Measurements from ENCODE around the gene DRC3.
"Not testable (repeated sequence)": the region's sequence is repeated elsewhere in the genome, so short reads cannot be mapped to it uniquely, and the experiment has no call there.

The DRC3 gene

DNA sequence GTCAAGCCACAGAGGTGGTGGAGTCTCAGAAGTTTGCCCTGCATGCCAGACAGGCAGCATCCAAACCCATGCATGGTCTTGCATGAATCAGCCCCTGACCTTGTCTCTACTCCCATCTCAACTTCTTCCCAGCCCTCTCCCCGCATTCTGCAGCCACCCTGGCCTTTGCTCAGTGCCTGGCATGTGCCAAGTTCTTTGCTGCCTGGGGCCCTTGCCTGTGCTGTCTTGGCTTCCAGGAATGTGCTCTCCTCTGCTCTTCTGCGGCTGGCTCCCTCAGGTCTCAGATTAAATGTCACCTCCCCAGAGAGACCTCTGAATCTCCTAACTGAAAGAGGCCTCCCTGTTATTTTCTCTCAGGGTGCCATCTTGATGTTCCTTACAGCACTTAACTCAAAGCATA is 17.6 kb downstream of the DRC3 start:
- no peak for DNase-seq (ENCODE audit: low read depth in 2 of 3, low spot score in 1 of 3)

DNA sequence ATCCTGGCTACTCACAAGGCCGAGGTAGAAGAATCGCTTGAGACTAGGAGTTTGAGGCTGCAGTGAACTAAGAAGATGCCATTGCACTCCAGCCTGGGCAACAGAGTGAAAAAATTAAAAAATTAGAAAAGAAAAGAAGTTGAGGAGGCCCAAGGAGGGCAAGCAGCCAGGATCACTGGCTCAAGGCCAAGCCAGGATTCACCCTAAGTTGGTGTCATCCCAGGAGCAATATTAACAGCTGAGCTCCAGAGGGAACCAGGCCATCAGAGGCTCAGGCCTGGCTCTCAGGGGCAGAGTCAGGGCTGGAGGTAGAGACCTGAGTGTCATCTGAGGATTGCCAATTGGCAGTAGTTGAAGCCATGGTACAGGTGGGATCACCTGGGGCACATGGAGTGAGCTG is 20.7 kb downstream of the DRC3 start:
- DNase-seq (ENCODE audit: low read depth in 2 of 3, low spot score in 1 of 3), result no peak

DNA sequence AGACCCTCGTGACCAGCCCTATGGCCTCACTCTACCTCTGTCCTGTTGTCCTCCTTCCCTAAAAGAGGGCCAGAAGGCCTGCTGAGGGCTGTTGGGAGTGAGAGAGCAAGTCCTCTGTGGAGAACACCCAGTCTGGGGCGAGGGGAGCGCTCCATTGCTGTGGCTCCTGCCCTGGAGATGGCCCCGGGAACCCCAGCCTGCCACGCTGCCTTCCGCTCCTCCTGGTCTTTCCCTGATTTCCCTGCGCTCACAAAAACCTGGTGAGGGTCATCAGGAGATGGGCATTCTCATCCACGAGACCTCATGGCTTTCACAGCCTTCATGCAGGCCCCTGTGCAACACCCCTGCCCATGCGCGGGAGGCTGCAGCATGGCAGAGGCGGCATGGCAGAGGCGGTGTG is 21.2 kb downstream of the DRC3 start:
- DNase-seq (ENCODE audit: low read depth in 2 of 3, low spot score in 1 of 3), result no peak

DNA sequence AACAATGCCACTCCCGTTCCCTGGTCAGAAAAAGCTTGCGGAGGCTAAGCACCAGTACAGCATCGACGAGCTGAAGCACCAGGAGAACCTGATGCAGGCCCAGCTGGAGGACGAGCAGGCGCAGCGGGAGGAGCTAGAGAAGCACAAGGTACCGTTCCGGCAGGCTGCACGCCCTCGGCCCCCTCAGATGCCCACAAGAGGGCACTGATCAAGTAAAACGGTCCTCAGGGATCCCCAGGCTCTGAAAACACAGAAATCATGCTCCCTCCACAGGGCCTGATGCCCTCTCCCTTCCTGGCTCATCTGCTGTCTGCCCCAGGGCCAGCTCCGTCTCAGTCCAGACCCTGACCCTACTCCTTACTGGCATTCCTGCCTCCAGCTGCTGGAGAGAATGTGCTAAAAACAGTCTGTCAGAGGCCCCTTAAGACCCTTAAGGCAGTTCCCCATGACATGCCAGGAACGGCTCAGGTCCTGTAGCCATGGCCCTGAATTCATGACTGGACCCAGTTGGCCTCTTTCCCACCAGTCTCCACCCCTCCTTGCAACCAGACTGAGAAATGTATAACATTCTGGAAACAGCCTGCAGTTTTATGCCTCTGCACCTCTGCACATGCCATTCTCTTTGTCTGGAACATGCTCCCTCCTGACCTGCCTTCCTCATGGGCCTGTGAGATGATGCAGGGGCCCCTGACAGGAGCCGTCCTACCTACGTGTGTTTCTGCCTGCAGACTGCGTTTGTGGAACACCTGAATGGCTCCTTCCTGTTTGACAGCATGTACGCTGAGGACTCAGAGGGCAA is 21.8 kb downstream of the DRC3 start:
- DNase-seq (ENCODE audit: low read depth in 2 of 3, low spot score in 1 of 3), result peak in 1 of 3 donors; percentile 6

DNA sequence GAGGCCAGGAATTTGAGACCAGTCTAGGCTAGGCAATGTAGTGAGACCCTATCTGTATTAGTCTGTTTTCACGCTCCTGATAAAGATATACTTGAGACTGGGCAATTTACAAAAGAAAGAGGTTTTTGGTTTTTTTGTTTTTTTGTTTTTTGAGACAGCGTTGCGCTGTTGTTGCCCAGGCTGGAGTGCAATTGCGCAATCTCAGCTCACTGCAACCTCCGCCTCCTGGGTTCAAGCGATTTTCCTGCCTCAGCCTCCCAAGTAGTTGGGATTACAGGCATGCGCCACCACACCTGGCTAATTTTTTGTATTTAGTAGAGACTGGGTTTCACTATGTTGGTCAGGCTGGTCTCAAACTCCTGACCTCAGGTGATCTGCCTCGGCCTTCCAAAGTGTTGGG is 23.2 kb downstream of the DRC3 start:
- DNase-seq (ENCODE audit: low read depth in 2 of 3, low spot score in 1 of 3), result not testable (repeated sequence)

DNA sequence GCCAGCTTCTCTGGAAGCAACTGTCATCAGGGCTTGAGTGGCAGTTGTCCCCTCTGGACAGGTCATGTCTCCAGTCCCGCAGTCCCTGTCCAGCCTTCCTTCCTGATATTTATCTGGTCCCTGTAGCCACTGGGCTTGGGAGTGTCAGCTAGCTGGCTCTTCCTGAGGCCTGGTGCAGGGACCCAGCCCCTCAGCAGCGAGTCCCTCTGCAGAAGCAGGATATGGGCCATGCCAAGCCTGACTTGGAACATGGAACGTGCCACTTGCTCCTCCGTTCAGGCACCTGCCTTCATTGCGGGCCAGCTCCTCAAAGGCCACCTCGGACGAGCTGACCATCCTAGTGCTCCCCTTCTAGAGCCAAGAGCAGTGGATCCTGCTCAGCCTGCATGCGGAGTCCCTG is 26.3 kb downstream of the DRC3 start:
- DNase-seq (ENCODE audit: low read depth in 2 of 3, low spot score in 1 of 3), result no peak

DNA sequence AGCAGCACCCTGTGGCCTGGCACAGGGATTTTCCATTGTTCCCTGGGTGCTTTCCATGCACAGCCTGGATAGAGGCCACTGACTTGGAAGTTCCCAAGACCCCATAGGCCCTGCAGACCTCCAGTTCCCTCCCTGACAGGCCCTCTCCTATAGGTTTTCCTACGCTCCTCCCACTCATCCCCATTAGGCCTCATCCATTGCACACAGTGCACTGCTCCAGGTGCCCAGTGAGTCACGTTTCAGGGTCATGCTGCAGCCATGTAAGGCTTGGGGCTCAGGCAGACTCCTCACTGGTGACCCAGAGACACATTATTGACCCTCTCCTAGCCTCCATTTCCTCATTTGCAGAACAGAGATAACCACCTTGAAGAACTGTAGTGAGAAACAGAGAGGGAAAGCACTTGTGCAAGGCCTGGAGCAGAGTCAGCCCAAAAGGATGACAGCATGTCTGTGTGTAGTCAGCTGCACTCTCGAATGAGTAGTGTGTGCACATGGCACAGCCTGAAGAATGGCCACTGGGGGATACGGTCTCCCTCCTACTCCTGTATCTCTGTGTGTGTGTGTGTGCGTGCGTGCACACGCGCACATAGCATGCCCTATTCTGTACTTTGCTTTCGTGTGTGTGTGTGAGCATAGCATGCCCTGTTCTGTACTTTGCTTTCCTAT is 26.8 kb downstream of the DRC3 start:
- no peak for DNase-seq (ENCODE audit: low read depth in 2 of 3, low spot score in 1 of 3)

DNA sequence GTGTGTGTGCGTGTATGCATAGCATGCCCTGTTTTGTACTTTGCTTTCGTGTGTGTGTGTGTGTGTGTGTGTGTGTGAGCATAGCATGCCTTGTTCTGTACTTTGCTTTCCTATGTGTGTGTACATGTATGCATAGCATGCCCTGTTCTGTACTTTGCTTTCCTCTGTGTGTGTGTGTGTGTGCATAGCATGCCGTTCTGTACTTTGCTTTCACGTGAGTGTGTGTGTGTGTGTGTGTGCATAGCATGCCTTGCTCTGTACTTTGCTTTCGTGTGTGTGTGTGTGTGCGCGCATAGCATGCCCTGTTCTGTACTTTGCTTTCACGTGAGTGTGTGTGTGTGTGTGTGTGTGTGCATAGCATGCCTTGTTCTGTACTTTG is 27.4 kb downstream of the DRC3 start:
- DNase-seq (ENCODE audit: low read depth in 2 of 3, low spot score in 1 of 3), result no peak

DNA sequence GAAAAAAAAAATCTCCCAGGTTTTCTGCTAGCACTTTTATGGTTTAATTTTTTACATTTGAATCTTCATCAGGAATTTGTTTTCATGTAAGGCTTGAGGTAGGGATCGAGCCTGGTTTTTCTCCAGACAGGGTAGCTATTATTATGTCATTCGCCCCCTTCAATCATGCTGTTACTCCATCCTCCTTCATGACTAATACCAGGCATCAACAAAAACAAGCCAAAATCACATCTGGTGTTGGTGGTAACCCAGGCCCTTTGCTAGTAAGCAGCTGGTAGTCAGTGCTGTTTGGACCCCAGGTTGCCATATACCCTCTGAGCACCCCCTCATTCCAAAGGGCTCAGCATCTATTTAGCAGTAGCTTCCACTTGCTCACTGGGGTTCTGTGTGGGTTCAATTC is 29.5 kb downstream of the DRC3 start:
- DNase-seq (ENCODE audit: low read depth in 2 of 3, low spot score in 1 of 3), result no peak

DNA sequence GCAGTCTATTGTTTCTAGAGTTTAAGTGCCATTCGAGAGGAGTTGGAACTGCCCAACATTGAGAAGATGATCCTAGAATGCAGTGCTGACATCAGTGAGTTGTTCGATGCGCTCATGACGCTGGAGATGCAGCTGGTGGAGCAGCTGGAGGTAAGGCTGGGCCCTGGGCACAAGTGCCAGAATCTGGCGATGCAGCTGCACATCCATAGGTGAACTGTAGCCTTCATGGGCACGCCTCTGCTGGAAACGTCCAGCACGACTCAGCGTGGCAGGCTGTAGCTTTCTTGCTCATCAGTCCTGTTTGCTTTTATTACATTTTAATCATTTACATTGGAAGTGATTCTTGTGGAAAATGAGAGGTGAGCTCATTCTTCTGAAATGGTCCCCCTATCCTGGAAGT is 31.7 kb downstream of the DRC3 start:
- DNase-seq (ENCODE audit: low read depth in 2 of 3, low spot score in 1 of 3), result no peak

DNA sequence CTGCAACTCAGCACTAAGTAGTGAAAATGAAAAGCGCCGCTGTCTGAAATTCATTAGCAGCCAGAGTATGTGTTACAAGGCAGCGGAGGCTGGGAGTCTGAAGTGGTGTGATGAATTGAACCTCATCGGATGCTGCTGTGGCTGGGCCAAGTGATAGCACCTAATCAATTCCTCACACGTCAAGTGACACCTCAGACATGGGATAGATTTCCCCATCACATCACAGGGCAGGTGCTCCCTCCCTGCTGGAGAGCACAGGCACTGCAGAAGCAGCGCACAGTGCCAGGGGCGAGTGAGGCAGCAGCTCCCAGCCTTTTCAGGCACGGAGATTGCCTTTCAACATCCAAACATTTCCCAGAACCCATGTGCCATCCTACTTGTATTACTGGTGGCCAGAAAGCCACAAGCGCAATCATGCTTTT is 32.2 kb downstream of the DRC3 start:
- DNase-seq (ENCODE audit: low read depth in 2 of 3, low spot score in 1 of 3), result no peak

DNA sequence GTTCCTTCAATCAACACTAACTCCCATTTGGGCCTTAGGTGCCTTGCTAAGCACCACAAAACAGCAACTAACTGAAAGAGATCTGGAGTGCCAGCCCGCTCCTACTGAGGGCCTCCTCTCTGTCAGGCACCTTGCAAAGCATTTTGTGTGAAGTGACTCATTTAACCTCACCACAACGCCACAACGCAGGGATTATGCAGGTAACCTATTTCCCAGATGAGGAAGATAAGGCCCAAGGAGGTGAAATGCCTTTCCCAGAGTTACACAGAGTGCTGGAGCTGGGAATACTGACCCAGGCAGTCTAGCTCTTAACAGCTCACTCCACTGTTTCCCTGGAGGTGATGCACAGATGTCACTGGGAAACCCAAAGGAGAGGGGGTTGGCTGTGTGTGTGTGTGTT is 32.8 kb downstream of the DRC3 start:
- DNase-seq (ENCODE audit: low read depth in 2 of 3, low spot score in 1 of 3), result no peak

DNA sequence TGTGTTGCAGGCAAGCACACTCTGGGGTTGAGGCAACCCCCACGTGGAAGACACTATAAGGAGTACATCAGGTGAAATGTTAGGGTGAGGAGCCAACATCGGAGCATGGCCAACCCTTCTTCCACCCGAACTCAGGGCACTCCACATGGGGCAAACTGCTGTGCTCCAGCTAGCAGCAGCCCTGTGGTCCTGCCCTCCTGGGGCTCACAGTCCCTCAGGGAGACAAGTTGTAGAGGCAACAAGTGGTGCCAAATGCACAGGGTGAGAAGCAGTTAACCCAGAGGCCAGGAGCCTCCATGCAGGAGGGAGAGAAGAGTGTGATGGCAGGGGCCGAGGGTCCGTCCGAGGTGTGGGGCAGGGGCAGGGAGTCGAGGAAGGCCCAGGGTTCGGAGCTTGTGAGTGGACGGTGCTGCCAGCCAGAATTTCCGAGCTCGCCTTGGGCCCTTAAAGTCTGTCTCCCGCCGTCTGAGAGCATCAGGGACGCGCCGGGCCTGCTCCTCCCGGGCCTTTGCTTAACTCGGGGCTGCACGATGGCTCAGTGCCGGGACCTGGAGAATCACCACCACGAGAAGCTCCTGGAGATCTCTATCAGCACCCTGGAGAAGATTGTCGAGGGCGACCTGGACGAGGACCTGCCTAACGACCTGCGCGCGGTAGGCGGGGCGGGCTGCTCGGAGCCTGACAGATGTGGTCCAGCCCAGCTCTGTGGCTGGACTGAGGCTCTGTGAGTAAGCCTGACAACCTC is 34.0 kb downstream of the DRC3 start:
- no peak for DNase-seq (ENCODE audit: low read depth in 2 of 3, low spot score in 1 of 3)

DNA sequence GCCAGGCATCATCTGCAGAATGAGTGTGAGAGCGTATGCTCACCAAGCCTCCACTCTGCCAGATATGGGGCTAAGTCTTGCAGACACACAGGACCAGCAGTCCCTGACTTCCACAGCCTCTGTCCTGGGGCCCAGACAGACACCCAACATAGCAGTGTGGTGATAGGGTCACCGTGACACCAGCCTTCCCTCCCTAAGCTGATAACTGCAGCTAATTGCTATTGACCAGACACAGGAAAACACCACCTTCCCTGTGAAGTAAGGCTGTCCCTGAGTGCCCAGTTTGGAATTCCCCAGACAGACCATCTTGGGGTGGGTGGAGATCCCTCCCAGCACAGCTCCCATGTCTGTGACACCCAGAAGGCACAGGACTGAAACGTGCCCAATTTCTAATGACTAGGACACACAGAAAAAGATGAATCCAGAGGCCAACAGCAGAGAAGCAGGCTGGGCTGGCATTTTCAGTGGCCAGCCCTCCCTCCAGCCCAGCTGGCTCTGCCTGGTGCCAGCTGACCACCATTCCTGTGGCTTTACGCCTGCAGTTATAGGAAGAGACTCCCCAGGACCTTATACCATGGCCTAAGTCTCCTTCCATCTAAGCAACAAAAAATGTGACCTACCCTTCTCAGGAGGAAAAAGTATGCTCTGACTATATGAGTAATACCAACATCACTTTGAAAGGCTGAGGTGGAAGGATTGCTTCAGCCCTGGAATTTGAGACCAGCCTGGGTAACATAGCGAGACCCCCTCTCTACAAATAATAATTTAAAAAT is 36.0 kb downstream of the DRC3 start:
- DNase-seq (ENCODE audit: low read depth in 2 of 3, low spot score in 1 of 3), result no peak

DNA sequence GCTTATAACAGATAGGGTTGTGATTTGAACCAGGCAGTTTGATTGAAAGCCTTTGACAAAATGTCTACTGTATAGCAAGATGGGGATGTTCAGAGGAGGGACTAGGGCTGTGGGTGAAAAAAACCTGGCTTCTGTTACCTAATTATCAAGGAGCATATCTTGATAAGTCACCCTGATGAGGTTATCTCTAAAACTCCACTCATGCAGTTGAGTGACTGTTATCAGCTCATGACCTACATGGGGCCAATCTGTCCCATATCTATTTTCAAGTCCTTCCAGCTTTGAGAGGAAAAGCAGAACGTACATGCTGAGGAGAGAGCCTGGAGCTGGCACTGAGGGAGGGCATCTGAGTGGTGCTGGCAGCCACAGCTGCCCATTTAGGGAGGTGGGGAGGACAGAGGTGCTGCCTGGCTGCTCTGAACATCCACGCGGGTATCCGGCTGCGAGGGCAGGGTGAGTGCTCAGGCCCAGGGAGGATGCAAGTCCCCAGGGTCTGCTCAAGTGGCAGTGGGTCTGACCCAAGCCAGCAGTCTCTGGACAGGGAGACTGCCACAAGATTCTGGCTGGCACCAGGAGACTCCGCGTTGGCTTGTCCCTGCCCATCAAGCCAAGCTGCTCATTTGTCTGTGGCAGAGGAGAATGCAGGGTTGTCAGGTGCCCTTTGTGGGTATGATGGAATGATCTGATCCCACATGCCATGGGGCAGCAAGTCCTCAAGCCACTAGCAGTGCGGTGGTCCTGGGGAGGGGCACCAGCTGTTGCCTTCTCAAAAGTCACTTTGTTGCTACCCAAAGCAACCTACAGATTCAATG is 37.2 kb downstream of the DRC3 start:
- no peak for DNase-seq (ENCODE audit: low read depth in 2 of 3, low spot score in 1 of 3)

DNA sequence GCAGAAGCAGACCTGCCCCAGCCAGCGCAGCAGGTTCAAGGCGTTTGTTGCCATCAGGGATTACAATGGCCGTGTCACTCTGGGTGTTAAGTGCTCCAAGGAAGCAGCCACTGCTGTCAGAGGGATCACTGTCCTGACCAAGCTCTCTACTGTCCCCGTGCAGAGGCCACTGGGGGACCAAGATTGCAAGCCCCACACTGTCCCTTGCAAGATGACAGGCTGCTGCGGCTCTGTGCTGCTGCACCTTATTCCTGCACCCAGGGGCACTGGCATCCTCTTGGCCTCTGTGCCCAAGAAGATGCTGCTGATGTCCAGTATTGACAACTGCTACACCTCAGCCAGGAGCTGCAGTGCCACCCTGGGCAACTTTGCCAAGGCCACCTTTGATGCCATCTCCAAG is 38.6 kb downstream of the DRC3 start:
- DNase-seq (ENCODE audit: low read depth in 2 of 3, low spot score in 1 of 3), result no peak

DNA sequence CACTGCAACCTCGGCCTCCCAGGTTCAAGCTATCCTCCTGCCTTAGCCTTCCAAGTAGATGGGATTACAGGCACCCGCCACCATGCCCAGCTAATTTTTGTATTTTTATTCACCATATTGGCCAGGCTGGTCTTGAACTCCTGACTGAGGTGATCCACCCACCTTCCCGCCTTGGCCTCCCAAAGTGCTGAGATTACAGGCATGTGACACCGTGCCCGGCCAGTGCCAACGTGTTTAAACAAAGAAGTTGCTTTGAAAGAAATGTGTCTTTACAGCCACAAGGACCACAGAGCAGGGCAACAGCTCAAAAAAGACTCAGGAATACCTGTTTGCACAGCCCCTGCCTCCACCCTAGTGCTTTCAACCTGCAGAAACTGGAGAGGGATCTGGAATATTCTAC is 41.3 kb downstream of the DRC3 start:
- no peak for DNase-seq (ENCODE audit: low read depth in 2 of 3, low spot score in 1 of 3)

DNA sequence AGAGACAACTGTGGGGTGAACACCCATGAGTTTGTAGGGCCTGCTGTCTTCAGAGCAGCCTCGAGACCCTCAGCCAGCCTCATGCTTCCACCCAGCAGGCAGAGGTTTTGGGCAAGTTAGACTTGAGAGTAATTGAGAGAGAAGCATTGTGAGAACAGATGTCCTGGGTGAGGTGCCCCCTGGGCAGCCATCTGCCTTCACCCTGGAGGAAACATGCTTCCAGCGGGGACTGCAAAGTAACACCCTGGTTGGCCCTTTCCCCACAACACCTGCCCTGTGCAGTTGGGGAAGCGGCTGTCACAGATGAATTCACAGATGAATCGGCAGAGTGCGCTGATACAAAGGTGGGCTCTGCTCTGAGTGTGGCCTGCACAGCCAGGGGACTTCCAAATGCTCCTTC is 42.9 kb downstream of the DRC3 start:
- DNase-seq (ENCODE audit: low read depth in 2 of 3, low spot score in 1 of 3), result no peak

DNA sequence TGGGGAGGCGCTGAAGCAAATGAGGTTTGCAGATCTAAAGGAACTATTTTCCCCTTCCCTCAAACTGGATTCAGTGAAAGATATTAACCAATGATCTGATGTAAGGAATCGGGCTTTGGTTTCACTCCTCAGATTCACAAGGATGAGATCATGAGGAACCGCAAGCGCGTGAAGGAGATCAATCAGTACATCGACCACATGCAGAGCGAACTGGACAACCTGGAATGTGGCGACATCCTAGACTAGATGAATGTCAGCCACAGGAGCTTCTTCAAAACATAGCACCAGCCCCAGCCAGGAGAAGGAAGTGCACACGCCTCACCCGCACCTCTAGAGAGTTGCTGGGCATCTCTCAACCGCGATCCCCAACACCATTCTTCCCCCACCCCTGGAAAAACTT is 43.8 kb downstream of the DRC3 start:
- DNase-seq (ENCODE audit: low read depth in 2 of 3, low spot score in 1 of 3), result no peak

DNA sequence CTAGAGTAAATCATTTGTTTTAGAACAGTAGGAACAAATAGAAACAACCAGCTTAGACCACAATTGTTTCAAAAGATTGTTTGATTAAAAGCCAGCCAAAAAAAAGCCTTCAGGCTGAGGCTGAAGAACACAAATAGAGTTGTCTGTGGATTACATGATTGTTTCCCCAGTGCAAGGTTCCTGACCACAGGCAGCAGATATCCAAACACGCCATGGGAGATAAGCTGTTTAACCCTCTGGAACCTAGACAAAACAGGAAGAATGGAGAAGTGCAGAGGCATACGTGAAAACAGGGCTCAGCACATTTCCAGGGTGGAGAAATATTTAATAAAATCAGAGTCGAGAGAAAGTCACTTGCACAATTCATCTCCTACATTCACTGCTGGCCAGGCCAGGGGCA is 45.3 kb downstream of the DRC3 start:
- DNase-seq (ENCODE audit: low read depth in 2 of 3, low spot score in 1 of 3), result no peak

Data from stimulated activated CD4-positive, alpha-beta T cell treated with anti-CD3 and anti-CD28 coated beads, Interleukin-12 subunit alpha, Interleukin-12 subunit beta, amount 100 ng/mL, for 48 hours (primary cell).